Activated T-cell treated with anti-CD3 and anti-CD28 coated beads, Interleukin-2, amount 50 U/mL, for 4 hours (primary cell): ENCODE results near the gene ZNF296. TPM values are rescaled to one million over a fixed set of nuclear protein-coding genes. Genes with fewer than 3 reads are reported as not detected.
"Not testable (repeated sequence)": the region's sequence is repeated elsewhere in the genome, so short reads cannot be mapped to it uniquely, and the experiment has no call there.

ENCODE experiments used
- ATAC-seq, 2 donors: fragments of 200-7000 bp; cut with Tn5 transposase; one replicate each; pipeline ENCODE4 v1.10.0; 2021
- DNase-seq: peaks from one replicate; pipeline ENCODE4 v3.0.0-alpha.2; 2020
- H3K27me3 Mint-ChIP-seq: one replicate; pipeline ENCODE4 v1.8.0; 2021; ENCODE audit warnings: low read depth, mixed read lengths
- H3K36me3 Mint-ChIP-seq: one replicate; pipeline ENCODE4 v1.8.0; 2022; ENCODE audit warnings: mixed read lengths; ENCODE audit not compliant: insufficient read depth
- H3K4me1 Mint-ChIP-seq: one replicate; pipeline ENCODE4 v1.8.0; 2021; ENCODE audit warnings: low read depth, mixed read lengths
- H3K4me3 Mint-ChIP-seq: one replicate; pipeline ENCODE4 v1.8.0; 2021; ENCODE audit warnings: mild to moderate bottlenecking, moderate library complexity, mixed read lengths
- H3K9me3 Mint-ChIP-seq: one replicate; pipeline ENCODE4 v1.8.0; 2021; ENCODE audit warnings: mixed read lengths
- total RNA-seq, 3 donors: library from RNA; stranded (reverse); gene quantifications; one replicate each; pipeline ENCODE4 v1.2.1, GENCODE V29; 2021

The ZNF296 gene
- total RNA-seq, 3 donors from 2014 or later = 7.8 to 10.2 (median 8.6) TPM

- H3K9me3 Mint-ChIP-seq = no peaks in the 10 kb centered on the region
- H3K36me3 Mint-ChIP-seq = no peaks in the 10 kb centered on the region
- no peak overlapping the region for H3K4me3 Mint-ChIP-seq
- peaks cover 43% of the 10 kb centered on the region for H3K4me1 Mint-ChIP-seq
- DNase-seq = no peak
- H3K27me3 Mint-ChIP-seq = no peaks in the 10 kb centered on the region
- ATAC-seq = no peak
Measured at GRCh38 chr19:45112111-45112827, 36.0 kb upstream of the ZNF296 start.

GRCh38 chr19:45110851-45111266, 34.6 kb upstream of the ZNF296 start:
- no peaks in the 10 kb centered on the region for H3K9me3 Mint-ChIP-seq
- no peak overlapping the region for H3K4me3 Mint-ChIP-seq
- no peaks in the 10 kb centered on the region for H3K27me3 Mint-ChIP-seq
- peak; percentile 48 to 61 for ATAC-seq
- DNase-seq = no peak
- peaks cover 30% of the 10 kb centered on the region for H3K4me1 Mint-ChIP-seq
- no peaks in the 10 kb centered on the region for H3K36me3 Mint-ChIP-seq

GRCh38 chr19:45107621-45108150, 31.4 kb upstream of the ZNF296 start:
- no peaks in the 10 kb centered on the region for H3K9me3 Mint-ChIP-seq
- no peaks in the 10 kb centered on the region for H3K27me3 Mint-ChIP-seq
- no peak overlapping the region for H3K4me3 Mint-ChIP-seq
- no peaks in the 10 kb centered on the region for H3K36me3 Mint-ChIP-seq
- ATAC-seq = no peak
- peaks cover 48% of the 10 kb centered on the region for H3K4me1 Mint-ChIP-seq
- no peak for DNase-seq

- ATAC-seq = not testable (repeated sequence)
Measured at GRCh38 chr19:45106363-45106762, 30.1 kb upstream of the ZNF296 start.

GRCh38 chr19:45104658-45105349, 28.5 kb upstream of the ZNF296 start:
- H3K27me3 Mint-ChIP-seq = no peaks in the 10 kb centered on the region
- no peak for ATAC-seq
- peaks cover 50% of the 10 kb centered on the region for H3K4me1 Mint-ChIP-seq
- peak overlapping the region; percentile 56 for H3K4me3 Mint-ChIP-seq
- H3K9me3 Mint-ChIP-seq = no peaks in the 10 kb centered on the region
- DNase-seq = no peak
- no peaks in the 10 kb centered on the region for H3K36me3 Mint-ChIP-seq

More at GRCh38 chr19:45106363-45106762, 30.1 kb upstream of the ZNF296 start:
- not testable (repeated sequence) for H3K36me3 Mint-ChIP-seq, H3K4me3 Mint-ChIP-seq, H3K27me3 Mint-ChIP-seq, H3K9me3 Mint-ChIP-seq, DNase-seq
- peaks cover 55% of the 10 kb centered on the region for H3K4me1 Mint-ChIP-seq

- no peaks in the 10 kb centered on the region for H3K27me3 Mint-ChIP-seq
Measured at GRCh38 chr19:45103508-45104319, 27.4 kb upstream of the ZNF296 start.

GRCh38 chr19:45103156-45103507, 26.9 kb upstream of the ZNF296 start:
- Mint-ChIP-seq H3K4me3 (peak overlapping the region; percentile 56), H3K36me3 (no peaks in the 10 kb centered on the region), H3K9me3 (no peaks in the 10 kb centered on the region), H3K4me1 (peaks cover 60% of the 10 kb centered on the region), H3K27me3 (no peaks in the 10 kb centered on the region)
- ATAC-seq = peak; percentile 51 to 78
- peak; percentile 30 for DNase-seq

More at GRCh38 chr19:45103508-45104319, 27.4 kb upstream of the ZNF296 start:
- peak overlapping the region; percentile 56 for H3K4me3 Mint-ChIP-seq
- H3K4me1 Mint-ChIP-seq = peaks cover 55% of the 10 kb centered on the region
- no peaks in the 10 kb centered on the region for H3K36me3 Mint-ChIP-seq
- ATAC-seq = peak; percentile 33 to 38
- DNase-seq = no peak
- no peaks in the 10 kb centered on the region for H3K9me3 Mint-ChIP-seq

GRCh38 chr19:45102481-45102880, 26.2 kb upstream of the ZNF296 start:
- no peak overlapping the region for H3K4me3 Mint-ChIP-seq
- H3K9me3 Mint-ChIP-seq = no peaks in the 10 kb centered on the region
- H3K4me1 Mint-ChIP-seq = peaks cover 61% of the 10 kb centered on the region
- DNase-seq (no peak), ATAC-seq (no peak)
- H3K36me3 Mint-ChIP-seq = no peaks in the 10 kb centered on the region
- H3K27me3 Mint-ChIP-seq = no peaks in the 10 kb centered on the region

- Mint-ChIP-seq H3K4me1 (peaks cover 67% of the 10 kb centered on the region), H3K9me3 (no peaks in the 10 kb centered on the region), H3K36me3 (no peaks in the 10 kb centered on the region), H3K27me3 (no peaks in the 10 kb centered on the region), H3K4me3 (no peak overlapping the region)
- ATAC-seq = no peak
- DNase-seq = no peak
Measured at GRCh38 chr19:45101806-45102205, 25.5 kb upstream of the ZNF296 start.

GRCh38 chr19:45100846-45101252, 24.6 kb upstream of the ZNF296 start:
- no peak for DNase-seq
- H3K9me3 Mint-ChIP-seq = no peaks in the 10 kb centered on the region
- no peaks in the 10 kb centered on the region for H3K27me3 Mint-ChIP-seq
- H3K4me3 Mint-ChIP-seq = no peak overlapping the region
- peaks cover 77% of the 10 kb centered on the region for H3K4me1 Mint-ChIP-seq
- peaks cover 8% of the 10 kb centered on the region for H3K36me3 Mint-ChIP-seq
- ATAC-seq = no peak

GRCh38 chr19:45100201-45100600, 23.9 kb upstream of the ZNF296 start:
- Mint-ChIP-seq H3K9me3 (no peaks in the 10 kb centered on the region), H3K4me3 (no peak overlapping the region), H3K27me3 (no peaks in the 10 kb centered on the region), H3K36me3 (peaks cover 9% of the 10 kb centered on the region), H3K4me1 (peaks cover 75% of the 10 kb centered on the region)
- ATAC-seq (no peak), DNase-seq (no peak)

- Mint-ChIP-seq H3K36me3 (peaks cover 10% of the 10 kb centered on the region), H3K4me1 (peaks cover 74% of the 10 kb centered on the region), H3K27me3 (no peaks in the 10 kb centered on the region), H3K4me3 (no peak overlapping the region), H3K9me3 (no peaks in the 10 kb centered on the region)
- ATAC-seq (no peak), DNase-seq (no peak)
Measured at GRCh38 chr19:45099467-45100191, 23.4 kb upstream of the ZNF296 start.

GRCh38 chr19:45098521-45099466, 22.5 kb upstream of the ZNF296 start:
- Mint-ChIP-seq H3K36me3 (peaks cover 12% of the 10 kb centered on the region), H3K27me3 (no peaks in the 10 kb centered on the region), H3K4me3 (no peak overlapping the region), H3K4me1 (peaks cover 74% of the 10 kb centered on the region), H3K9me3 (no peaks in the 10 kb centered on the region)
- DNase-seq (no peak), ATAC-seq (no peak)
